WTC11 (cell line): ENCODE results near the gene COX10. TPM values are rescaled to one million over a fixed set of nuclear protein-coding genes. Genes with fewer than 3 reads are reported as not detected.

ENCODE experiments used
- ATAC-seq: fragments of 200-7000 bp; cut with Tn5 transposase; 2 replicates; pipeline ENCODE4 v1.10.0; 2021; ENCODE audit warnings: mild to moderate bottlenecking, moderate library complexity
- CTCF ChIA-PET: fragments of 300-600 bp; sonication (Branson Sonifier 250); formaldehyde crosslinking; loops from one replicate; lab custom pipeline; 2021; ENCODE audit warnings: antibody characterized with exemption; lab: Charles Lee
- POLR2A ChIA-PET: fragments of 350-600 bp; sonication (Branson Sonifier 250); formaldehyde crosslinking; loops from one replicate; lab custom pipeline; 2021; ENCODE audit warnings: antibody characterized with exemption; lab: Charles Lee
- DNase-seq: peaks from one replicate; pipeline ENCODE4 v3.0.0; 2021; ENCODE audit warnings: low spot score
- H3K27ac Mint-ChIP-seq: 2 replicates; pipeline ENCODE4 v1.8.0; 2021; ENCODE audit warnings: mixed read lengths
- H3K27me3 Mint-ChIP-seq: 2 replicates; pipeline ENCODE4 v1.8.0; 2021; ENCODE audit warnings: low read depth, mild to moderate bottlenecking, moderate library complexity, mixed read lengths
- H3K36me3 Mint-ChIP-seq: 2 replicates; pipeline ENCODE4 v1.8.0; 2021; ENCODE audit warnings: mixed read lengths
- H3K4me1 Mint-ChIP-seq: 2 replicates; pipeline ENCODE4 v1.8.0; 2022; ENCODE audit warnings: mixed read lengths
- H3K4me3 Mint-ChIP-seq: 2 replicates; pipeline ENCODE4 v1.8.0; 2021; ENCODE audit warnings: mild to moderate bottlenecking, moderate library complexity, mixed read lengths
- H3K9me3 Mint-ChIP-seq: 2 replicates; pipeline ENCODE4 v1.8.0; 2021; ENCODE audit warnings: mixed read lengths
- CREM ChIP-seq: sonication (generic); formaldehyde crosslinking; IDR thresholded peaks from 2 replicates; pipeline ENCODE4 v1.8.1; 2022; ENCODE audit warnings: mild to moderate bottlenecking, missing genetic modification reagents, moderate library complexity
- CTCF ChIP-seq: fragments of 200-600 bp; IDR thresholded peaks from 2 replicates; pipeline ENCODE4 v1.8.0; 2022; ENCODE audit warnings: antibody characterized with exemption
- FOXJ3 ChIP-seq: sonication (generic); formaldehyde crosslinking; IDR thresholded peaks from 2 replicates; pipeline ENCODE4 v1.9.0; 2021; ENCODE audit warnings: missing genetic modification reagents, mild to moderate bottlenecking, borderline replicate concordance
- FOXK1 ChIP-seq: sonication (generic); formaldehyde crosslinking; IDR thresholded peaks from 2 replicates; pipeline ENCODE4 v1.8.0; 2022; ENCODE audit warnings: mild to moderate bottlenecking, moderate library complexity, missing genetic modification reagents
- JAZF1 ChIP-seq: fragments of 250-450 bp; sonication (Bioruptor Pico); IDR thresholded peaks from 2 replicates; pipeline ENCODE4 v1.9.0; 2021; ENCODE audit warnings: moderate library complexity, mild to moderate bottlenecking, inconsistent platforms
- JUN ChIP-seq: sonication (generic); formaldehyde crosslinking; IDR thresholded peaks from 2 replicates; pipeline ENCODE4 v1.8.0; 2023; ENCODE audit warnings: mild to moderate bottlenecking, missing genetic modification reagents
- KAT7 ChIP-seq: sonication (generic); formaldehyde crosslinking; IDR thresholded peaks from 2 replicates; pipeline ENCODE4 v1.8.1; 2023; ENCODE audit warnings: missing genetic modification reagents, mild to moderate bottlenecking, borderline replicate concordance
- MXD4 ChIP-seq: fragments of 250-450 bp; sonication (Bioruptor Pico); IDR thresholded peaks from 2 replicates; pipeline ENCODE4 v1.8.0; 2021; ENCODE audit warnings: mild to moderate bottlenecking, moderate library complexity, borderline replicate concordance
- NFYB ChIP-seq: sonication (generic); formaldehyde crosslinking; conservative IDR thresholded peaks from 2 replicates; pipeline ENCODE4 v1.8.0; 2022; ENCODE audit warnings: low read depth, missing genetic modification reagents
- PRDM15 ChIP-seq: sonication (generic); formaldehyde crosslinking; IDR thresholded peaks from 2 replicates; pipeline ENCODE4 v1.8.0; 2022; ENCODE audit warnings: missing genetic modification reagents
- PREB ChIP-seq: sonication (generic); formaldehyde crosslinking; IDR thresholded peaks from 2 replicates; pipeline ENCODE4 v1.8.1; 2022; ENCODE audit warnings: mild to moderate bottlenecking, missing genetic modification reagents, moderate library complexity, borderline replicate concordance
- RELA ChIP-seq: sonication (generic); formaldehyde crosslinking; IDR thresholded peaks from 2 replicates; pipeline ENCODE4 v1.8.1; 2022; ENCODE audit warnings: missing genetic modification reagents, mild to moderate bottlenecking, borderline replicate concordance
- SMAD4 ChIP-seq: sonication (generic); formaldehyde crosslinking; IDR thresholded peaks from 2 replicates; pipeline ENCODE4 v1.8.0; 2022; ENCODE audit warnings: mild to moderate bottlenecking, missing genetic modification reagents
- SP1 ChIP-seq: sonication (generic); formaldehyde crosslinking; conservative IDR thresholded peaks from 2 replicates; pipeline ENCODE4 v1.8.1; 2022; ENCODE audit warnings: missing genetic modification reagents
- ZBTB21 ChIP-seq: sonication (generic); formaldehyde crosslinking; IDR thresholded peaks from 2 replicates; pipeline ENCODE4 v1.8.1; 2023; ENCODE audit warnings: mild to moderate bottlenecking, missing genetic modification reagents, borderline replicate concordance
- ZMAT4 ChIP-seq: fragments of 250-450 bp; sonication (Bioruptor Pico); IDR thresholded peaks from 2 replicates; pipeline ENCODE4 v1.9.0; 2021; ENCODE audit warnings: mild to moderate bottlenecking
- ZNF121 ChIP-seq: sonication (generic); formaldehyde crosslinking; IDR thresholded peaks from 2 replicates; pipeline ENCODE4 v1.8.0; 2023; ENCODE audit warnings: missing genetic modification reagents
- ZNF219 ChIP-seq: sonication (generic); formaldehyde crosslinking; IDR thresholded peaks from 2 replicates; pipeline ENCODE4 v1.8.0; 2023; ENCODE audit warnings: missing genetic modification reagents, mild to moderate bottlenecking, borderline replicate concordance
- ZNF317 ChIP-seq: sonication (generic); formaldehyde crosslinking; IDR thresholded peaks from 2 replicates; pipeline ENCODE4 v1.8.1; 2023; ENCODE audit warnings: low read depth, mild to moderate bottlenecking, moderate library complexity, missing genetic modification reagents, borderline replicate concordance
- ZNF423 ChIP-seq: fragments of 250-450 bp; sonication (Bioruptor Pico); IDR thresholded peaks from 2 replicates; pipeline ENCODE4 v2.1.2; 2022; ENCODE audit warnings: mild to moderate bottlenecking, moderate library complexity
- ZNF425 ChIP-seq: fragments of 250-450 bp; sonication (Bioruptor Pico); conservative IDR thresholded peaks from 2 replicates; pipeline ENCODE4 v1.9.0; 2021; ENCODE audit warnings: mild to moderate bottlenecking
- total RNA-seq: library from RNA; stranded (reverse); gene quantifications from 3 replicates; pipeline ENCODE4 v1.2.3, GENCODE V29; 2021
- TF ChIP-seq, protein P1 (sequence below): sonication (generic); formaldehyde crosslinking; IDR thresholded peaks from 2 replicates; pipeline ENCODE4 v1.8.1; 2022; ENCODE audit warnings: mild to moderate bottlenecking, moderate library complexity, missing genetic modification reagents
- TF ChIP-seq, protein P2 (sequence below): sonication (generic); formaldehyde crosslinking; IDR thresholded peaks from 2 replicates; pipeline ENCODE4 v1.8.1; 2023; ENCODE audit warnings: mild to moderate bottlenecking, missing genetic modification reagents, moderate library complexity

Gene COX10
- total RNA-seq, 1 experiment from 2014 or later, result 22.0 TPM

- DNase-seq (no peak), ATAC-seq (no peak)
- Mint-ChIP-seq H3K4me3 (no peak overlapping the region), H3K9me3 (peaks cover 8% of the 10 kb centered on the region), H3K36me3 (peaks cover 29% of the 10 kb centered on the region), H3K27ac (no peak overlapping the region), H3K4me1 (no peaks in the 10 kb centered on the region), H3K27me3 (no peaks in the 10 kb centered on the region)
- TF ChIP-seq ZNF425, result no peak
- ChIA-PET POLR2A (no interaction called here), CTCF (no interaction called here)
These were observed 36.1 kb upstream of the COX10 start for GRCh38 chr17:14033166-14033565.

- H3K27ac Mint-ChIP-seq, result no peak overlapping the region
- peaks cover 3% of the 10 kb centered on the region; the same call in 1 of the 2 replicates for H3K9me3 Mint-ChIP-seq
- peaks cover 12% of the 10 kb centered on the region for H3K36me3 Mint-ChIP-seq
- H3K4me1 Mint-ChIP-seq, result no peaks in the 10 kb centered on the region
- H3K4me3 Mint-ChIP-seq, result no peak overlapping the region
- ChIA-PET POLR2A (no interaction called here), CTCF (no interaction called here)
- no peak for ATAC-seq
- no peaks in the 10 kb centered on the region for H3K27me3 Mint-ChIP-seq
- DNase-seq, result no peak
- TF ChIP-seq CREM, result no peak
- no peak for TF ChIP-seq RELA (CRISPR knock-in tag)
- no peak for TF ChIP-seq ZNF317
- no peak for TF ChIP-seq SP1 (CRISPR knock-in tag)
- no peak for TF ChIP-seq ZNF219 (CRISPR knock-in tag)
- no peak for TF ChIP-seq PRDM15 (CRISPR knock-in tag)
- no peak for TF ChIP-seq JAZF1 (CRISPR knock-in tag)
- no peak for TF ChIP-seq FOXJ3 (CRISPR knock-in tag)
- no peak for TF ChIP-seq ZMAT4
- TF ChIP-seq, protein P1, sequence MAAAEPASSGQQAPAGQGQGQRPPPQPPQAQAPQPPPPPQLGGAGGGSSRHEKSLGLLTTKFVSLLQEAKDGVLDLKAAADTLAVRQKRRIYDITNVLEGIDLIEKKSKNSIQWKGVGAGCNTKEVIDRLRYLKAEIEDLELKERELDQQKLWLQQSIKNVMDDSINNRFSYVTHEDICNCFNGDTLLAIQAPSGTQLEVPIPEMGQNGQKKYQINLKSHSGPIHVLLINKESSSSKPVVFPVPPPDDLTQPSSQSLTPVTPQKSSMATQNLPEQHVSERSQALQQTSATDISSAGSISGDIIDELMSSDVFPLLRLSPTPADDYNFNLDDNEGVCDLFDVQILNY (CRISPR knock-in tag), result no peak
- no peak for TF ChIP-seq FOXK1 (CRISPR knock-in tag)
These were observed 31.9 kb upstream of the COX10 start for GRCh38 chr17:14037453-14037852.

DNA sequence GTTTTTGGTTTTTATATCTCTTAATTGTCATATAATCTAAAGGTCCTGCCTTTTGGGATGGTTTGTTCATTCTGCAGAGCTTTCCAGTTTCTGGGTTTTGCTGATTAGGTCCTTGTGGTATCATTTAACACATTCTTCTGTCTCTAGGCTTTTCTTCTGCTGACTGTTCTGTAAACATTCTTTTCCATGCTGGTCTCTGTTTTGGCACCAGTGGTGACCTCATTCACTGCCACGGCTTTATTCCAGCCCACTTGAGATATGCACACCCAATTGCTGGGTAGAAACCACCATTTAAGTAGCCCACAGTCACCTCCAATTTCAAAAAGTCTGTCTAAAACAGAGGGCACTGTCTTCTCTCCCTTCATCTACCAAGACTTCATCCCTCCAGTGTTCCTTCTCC, 31.1 kb upstream of the COX10 start:
- ChIA-PET CTCF (no interaction called here), POLR2A (no interaction called here)
- DNase-seq (no peak), ATAC-seq (no peak)
- Mint-ChIP-seq H3K27me3 (no peaks in the 10 kb centered on the region), H3K27ac (no peak overlapping the region), H3K9me3 (peaks cover 3% of the 10 kb centered on the region; the same call in 1 of the 2 replicates), H3K4me1 (no peaks in the 10 kb centered on the region), H3K36me3 (peaks cover 11% of the 10 kb centered on the region), H3K4me3 (no peak overlapping the region)
- TF ChIP-seq NFYB (CRISPR knock-in tag), result no peak
- TF ChIP-seq PREB (CRISPR knock-in tag), result no peak
- TF ChIP-seq ZBTB21 (CRISPR knock-in tag), result no peak
- TF ChIP-seq ZNF317, result no peak
- TF ChIP-seq SMAD4 (CRISPR knock-in tag), result no peak
- TF ChIP-seq JUN (CRISPR knock-in tag), result no peak
- TF ChIP-seq ZNF121 (CRISPR knock-in tag), result no peak
- TF ChIP-seq CTCF, result no peak
- TF ChIP-seq, protein P2, sequence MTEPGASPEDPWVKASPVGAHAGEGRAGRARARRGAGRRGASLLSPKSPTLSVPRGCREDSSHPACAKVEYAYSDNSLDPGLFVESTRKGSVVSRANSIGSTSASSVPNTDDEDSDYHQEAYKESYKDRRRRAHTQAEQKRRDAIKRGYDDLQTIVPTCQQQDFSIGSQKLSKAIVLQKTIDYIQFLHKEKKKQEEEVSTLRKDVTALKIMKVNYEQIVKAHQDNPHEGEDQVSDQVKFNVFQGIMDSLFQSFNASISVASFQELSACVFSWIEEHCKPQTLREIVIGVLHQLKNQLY (CRISPR knock-in tag), result no peak
- no peak for TF ChIP-seq CREM
- no peak for TF ChIP-seq MXD4
- no peak for TF ChIP-seq RELA (CRISPR knock-in tag)
- no peak for TF ChIP-seq ZNF423
- no peak for TF ChIP-seq KAT7 (CRISPR knock-in tag)
